Progenitor cell of endocrine pancreas (in vitro differentiated cells): Measurements from ENCODE around the gene TRIM8. TPM values are rescaled to one million over a fixed set of nuclear protein-coding genes. Genes with fewer than 3 reads are reported as not detected.

Source experiments
- DNase-seq: peaks from one replicate; pipeline ENCODE4 v3.0.0; 2021; ENCODE audit warnings: low spot score; ENCODE audit not compliant: unreplicated experiment
- H3K27ac Mint-ChIP-seq: 2 replicates; pipeline ENCODE4 v1.8.0; 2021; ENCODE audit warnings: mild to moderate bottlenecking, moderate library complexity, mixed read lengths
- H3K27me3 Mint-ChIP-seq: 2 replicates; pipeline ENCODE4 v1.8.0; 2021; ENCODE audit warnings: mixed read lengths
- H3K36me3 Mint-ChIP-seq: 2 replicates; pipeline ENCODE4 v1.8.0; 2022; ENCODE audit warnings: mixed read lengths; ENCODE audit not compliant: insufficient read depth
- H3K4me1 Mint-ChIP-seq: 2 replicates; pipeline ENCODE4 v1.8.0; 2021; ENCODE audit warnings: low read depth, mixed read lengths
- H3K4me3 Mint-ChIP-seq: 2 replicates; pipeline ENCODE4 v1.8.0; 2021; ENCODE audit warnings: low read depth, mild to moderate bottlenecking, moderate library complexity, mixed read lengths
- H3K9me3 Mint-ChIP-seq: 2 replicates; pipeline ENCODE4 v1.8.0; 2021; ENCODE audit warnings: low read depth, mixed read lengths
- total RNA-seq: library from RNA; stranded (reverse); gene quantifications from 2 replicates; pipeline ENCODE4 v1.2.1, GENCODE V29; 2021
- TF ChIP-seq, protein P1 (sequence below): fragments of 200-600 bp; sonication (generic); IDR thresholded peaks from one replicate; pipeline ENCODE4 v1.5.0; 2021; ENCODE audit warnings: antibody characterized with exemption, mild to moderate bottlenecking; ENCODE audit not compliant: unreplicated experiment

Gene TRIM8
- total RNA-seq, 1 donor from 2014 or later, result 66.1 TPM

DNA sequence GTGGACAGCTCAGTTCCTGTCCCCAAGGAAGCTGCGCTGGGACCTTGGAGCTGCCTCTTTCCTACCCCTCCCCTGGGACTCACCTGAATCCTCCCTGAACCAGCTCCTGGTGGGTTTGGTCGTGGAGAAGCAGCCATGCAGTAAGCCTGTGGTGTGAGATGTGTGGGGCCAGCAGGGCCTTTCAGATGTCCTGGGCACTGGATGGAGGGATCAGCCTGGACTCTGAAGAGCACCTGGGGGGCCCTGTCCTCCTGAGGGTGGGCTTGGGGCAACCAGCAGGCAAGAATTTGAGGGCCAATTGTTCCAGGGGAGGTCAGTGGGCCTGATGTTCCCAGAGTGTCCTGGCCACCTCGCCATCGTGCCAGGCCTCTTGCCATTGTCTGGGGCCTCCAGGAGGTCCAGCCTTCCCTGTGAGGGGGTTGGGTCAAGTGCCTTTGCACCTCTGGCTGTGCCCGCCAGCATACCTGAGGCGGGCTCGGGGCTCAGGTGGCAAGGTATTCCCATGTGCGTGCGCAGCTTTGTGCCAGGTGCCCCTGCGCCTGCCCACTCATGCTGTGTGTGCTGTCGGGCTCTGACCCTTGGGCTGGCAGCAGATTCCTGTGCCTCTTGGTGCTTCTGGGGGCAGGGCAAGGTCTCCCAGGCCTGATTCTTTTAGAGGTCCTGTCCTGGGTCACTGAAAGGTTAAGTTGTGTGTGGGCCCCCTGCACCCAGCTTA, 7.3 kb downstream of the TRIM8 start:
- no peak for DNase-seq
- Mint-ChIP-seq H3K4me3 (no peak overlapping the region), H3K4me1 (peaks cover 16% of the 10 kb centered on the region), H3K9me3 (no peaks in the 10 kb centered on the region), H3K27me3 (no peaks in the 10 kb centered on the region), H3K27ac (no peak overlapping the region), H3K36me3 (peaks cover 7% of the 10 kb centered on the region)
- TF ChIP-seq, protein P1, sequence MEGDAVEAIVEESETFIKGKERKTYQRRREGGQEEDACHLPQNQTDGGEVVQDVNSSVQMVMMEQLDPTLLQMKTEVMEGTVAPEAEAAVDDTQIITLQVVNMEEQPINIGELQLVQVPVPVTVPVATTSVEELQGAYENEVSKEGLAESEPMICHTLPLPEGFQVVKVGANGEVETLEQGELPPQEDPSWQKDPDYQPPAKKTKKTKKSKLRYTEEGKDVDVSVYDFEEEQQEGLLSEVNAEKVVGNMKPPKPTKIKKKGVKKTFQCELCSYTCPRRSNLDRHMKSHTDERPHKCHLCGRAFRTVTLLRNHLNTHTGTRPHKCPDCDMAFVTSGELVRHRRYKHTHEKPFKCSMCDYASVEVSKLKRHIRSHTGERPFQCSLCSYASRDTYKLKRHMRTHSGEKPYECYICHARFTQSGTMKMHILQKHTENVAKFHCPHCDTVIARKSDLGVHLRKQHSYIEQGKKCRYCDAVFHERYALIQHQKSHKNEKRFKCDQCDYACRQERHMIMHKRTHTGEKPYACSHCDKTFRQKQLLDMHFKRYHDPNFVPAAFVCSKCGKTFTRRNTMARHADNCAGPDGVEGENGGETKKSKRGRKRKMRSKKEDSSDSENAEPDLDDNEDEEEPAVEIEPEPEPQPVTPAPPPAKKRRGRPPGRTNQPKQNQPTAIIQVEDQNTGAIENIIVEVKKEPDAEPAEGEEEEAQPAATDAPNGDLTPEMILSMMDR, result no peak

DNA sequence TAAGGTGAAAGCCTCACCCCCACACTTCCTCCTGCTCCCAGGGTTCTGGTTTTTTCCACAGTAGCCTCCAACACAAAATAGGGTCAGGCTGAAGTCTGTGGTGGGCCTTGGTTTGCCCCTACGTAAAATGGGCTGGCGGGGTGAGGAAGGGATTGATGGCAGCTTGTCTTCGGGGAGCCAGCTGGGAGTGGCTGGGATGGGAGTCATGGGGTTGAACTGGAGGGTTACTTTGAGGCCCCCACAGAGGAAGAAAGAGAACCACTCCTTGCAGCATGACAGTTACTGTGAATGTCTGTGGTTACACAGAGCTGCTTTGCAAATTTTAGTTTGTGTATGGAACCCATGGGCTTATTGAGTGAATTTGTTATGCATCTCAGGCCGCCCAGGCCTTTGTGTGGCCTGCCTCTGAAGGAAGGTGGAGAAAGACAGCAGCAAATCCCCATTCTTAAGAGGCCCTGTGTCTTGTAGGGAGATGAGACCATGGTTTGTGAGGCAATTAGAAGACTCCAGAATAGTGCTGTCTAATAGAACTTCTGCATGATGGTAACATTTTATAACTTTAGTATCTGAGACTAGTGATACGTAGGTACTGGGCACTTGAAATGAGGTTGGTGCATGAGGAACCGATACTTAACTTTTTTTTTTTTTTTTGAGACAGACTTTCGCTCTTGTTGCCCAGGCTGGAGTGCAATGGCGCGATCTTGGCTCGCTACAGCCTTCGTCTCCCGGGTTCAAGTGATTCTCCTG, 8.1 kb downstream of the TRIM8 start:
- peaks cover 8% of the 10 kb centered on the region for H3K36me3 Mint-ChIP-seq
- TF ChIP-seq, protein P1, result no peak
- H3K4me1 Mint-ChIP-seq, result peaks cover 13% of the 10 kb centered on the region
- no peak overlapping the region for H3K27ac Mint-ChIP-seq
- no peak overlapping the region for H3K4me3 Mint-ChIP-seq
- no peak for DNase-seq
- H3K9me3 Mint-ChIP-seq, result no peaks in the 10 kb centered on the region
- H3K27me3 Mint-ChIP-seq, result no peaks in the 10 kb centered on the region

DNA sequence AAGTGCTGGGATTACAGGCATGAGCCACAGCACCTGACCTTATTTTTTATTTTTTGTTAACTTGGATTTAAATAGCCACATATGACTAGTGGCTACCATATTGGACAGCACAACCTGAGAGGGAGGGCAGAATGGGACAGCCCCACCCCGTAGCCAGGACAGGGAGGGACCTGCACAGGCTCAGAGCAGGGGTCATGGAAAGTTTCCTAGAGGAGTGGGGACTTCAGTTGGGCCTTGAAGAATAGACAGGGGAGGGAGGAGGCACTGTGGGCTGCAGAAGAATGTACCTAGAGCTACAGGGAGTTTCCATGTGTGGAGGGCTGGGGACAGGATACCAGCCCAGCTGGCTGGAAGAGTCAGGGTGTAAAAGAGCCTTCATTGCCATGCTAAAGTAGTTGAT, 8.8 kb downstream of the TRIM8 start:
- no peak overlapping the region for H3K4me3 Mint-ChIP-seq
- peaks cover 9% of the 10 kb centered on the region for H3K4me1 Mint-ChIP-seq

DNA sequence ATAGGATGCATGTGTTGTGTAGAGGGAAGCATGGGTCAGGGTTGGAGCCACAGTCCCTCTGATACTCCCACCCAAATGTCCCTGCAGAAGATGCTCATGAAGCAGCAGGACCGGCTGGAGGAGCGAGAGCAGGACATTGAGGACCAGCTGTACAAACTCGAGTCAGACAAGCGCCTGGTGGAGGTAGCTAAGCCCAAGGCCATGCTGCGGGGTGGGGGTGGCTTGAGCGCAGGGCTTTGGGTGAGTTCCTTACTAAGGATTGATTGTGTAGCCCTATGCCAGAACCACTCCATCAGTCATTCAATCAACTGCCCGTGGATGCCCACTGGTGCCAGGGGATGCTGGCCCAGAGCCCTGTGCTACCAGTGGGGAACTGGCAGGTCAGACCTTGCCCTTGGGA, 10.3 kb downstream of the TRIM8 start:
- peak overlapping the region; percentile 27 for H3K27ac Mint-ChIP-seq

More for the DNA sequence above, 8.8 kb downstream of the TRIM8 start:
- TF ChIP-seq, protein P1, result no peak
- Mint-ChIP-seq H3K27me3 (no peaks in the 10 kb centered on the region), H3K36me3 (peaks cover 12% of the 10 kb centered on the region), H3K27ac (peak overlapping the region; percentile 65), H3K9me3 (no peaks in the 10 kb centered on the region)
- no peak for DNase-seq

DNA sequence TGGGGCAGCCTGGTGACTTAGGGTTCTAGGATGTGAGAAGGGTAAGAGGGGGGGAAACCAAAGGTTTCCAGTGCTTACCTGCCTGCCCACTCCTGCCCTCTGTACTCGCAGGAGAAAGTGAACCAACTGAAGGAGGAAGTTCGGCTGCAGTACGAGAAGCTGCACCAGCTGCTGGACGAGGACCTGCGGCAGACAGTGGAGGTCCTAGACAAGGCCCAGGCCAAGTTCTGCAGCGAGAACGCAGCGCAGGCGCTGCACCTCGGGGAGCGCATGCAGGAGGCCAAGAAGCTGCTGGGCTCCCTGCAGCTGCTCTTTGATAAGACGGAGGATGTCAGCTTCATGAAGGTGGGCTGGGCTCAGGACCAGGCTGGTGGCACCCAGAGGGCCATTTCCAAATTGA, 10.7 kb downstream of the TRIM8 start:
- Mint-ChIP-seq H3K9me3 (no peaks in the 10 kb centered on the region), H3K36me3 (peaks cover 15% of the 10 kb centered on the region), H3K27ac (no peak overlapping the region), H3K4me3 (no peak overlapping the region), H3K27me3 (no peaks in the 10 kb centered on the region), H3K4me1 (peaks cover 1% of the 10 kb centered on the region)
- no peak for DNase-seq
- TF ChIP-seq, protein P1, result no peak

More for the DNA sequence above, 10.3 kb downstream of the TRIM8 start:
- DNase-seq, result no peak
- no peaks in the 10 kb centered on the region for H3K27me3 Mint-ChIP-seq
- H3K4me3 Mint-ChIP-seq, result no peak overlapping the region
- H3K4me1 Mint-ChIP-seq, result peaks cover 2% of the 10 kb centered on the region
- TF ChIP-seq, protein P1, result no peak
- no peaks in the 10 kb centered on the region for H3K9me3 Mint-ChIP-seq
- H3K36me3 Mint-ChIP-seq, result peaks cover 15% of the 10 kb centered on the region
